ENCODE data around the gene MAGED1.

Gene MAGED1

GRCh38 chrX:51862920-51863319 lies 30.5 kb upstream of the MAGED1 start:
- H3K9me3 ChIP-seq (ENCODE audit: control insufficient read depth, insufficient read depth, low read length), result no peaks in the 10 kb centered on the region
- no peaks in the 10 kb centered on the region for H3K9me2 ChIP-seq (replicated peaks; ENCODE audit: control insufficient read depth, low read length)
- no peaks in the 10 kb centered on the region for H3K79me2 ChIP-seq (ENCODE audit: control insufficient read depth, low read length)
- H3K27me3 ChIP-seq (ENCODE audit: control insufficient read depth, low read length), result no peaks in the 10 kb centered on the region
- TF ChIP-seq EZH2phosphoT487 (IDR thresholded peaks at IDR 0.05; ENCODE audit: borderline replicate concordance, low read length), result no peak
- TF ChIP-seq CTCF (IDR thresholded peaks at IDR 0.05; ENCODE audit: low read depth, low read length, poor library complexity, severe bottlenecking), result no peak
- no peak overlapping the region for H3K27ac ChIP-seq (ENCODE audit: low read depth, low read length)
- no peak overlapping the region for H3K4me3 ChIP-seq (ENCODE audit: low read length)
- no peak overlapping the region for H3K4me2 ChIP-seq (ENCODE audit: low read length)
- H4K20me1 ChIP-seq (ENCODE audit: control insufficient read depth, insufficient read depth, low read depth, low read length), result no peaks in the 10 kb centered on the region
- no peaks in the 10 kb centered on the region for H3K4me1 ChIP-seq (ENCODE audit: control insufficient read depth, low read length)
- H3K36me3 ChIP-seq (ENCODE audit: control insufficient read depth, low read length), result no peaks in the 10 kb centered on the region
- H3F3A ChIP-seq (ENCODE audit: control insufficient read depth, insufficient read depth), result no peaks in the 10 kb centered on the region

GRCh38 chrX:51866210-51866609 lies 27.2 kb upstream of the MAGED1 start:
- TF ChIP-seq CTCF (IDR thresholded peaks at IDR 0.05; ENCODE audit: low read depth, low read length, poor library complexity, severe bottlenecking), result no peak
- no peak for TF ChIP-seq EZH2phosphoT487 (IDR thresholded peaks at IDR 0.05; ENCODE audit: borderline replicate concordance, low read length)
- H3F3A ChIP-seq (ENCODE audit: control insufficient read depth, insufficient read depth), result no peaks in the 10 kb centered on the region
- no peak overlapping the region for H3K4me2 ChIP-seq (ENCODE audit: low read length)
- H3K4me1 ChIP-seq (ENCODE audit: control insufficient read depth, low read length), result no peaks in the 10 kb centered on the region
- no peaks in the 10 kb centered on the region for H3K27me3 ChIP-seq (ENCODE audit: control insufficient read depth, low read length)
- no peak overlapping the region for H3K27ac ChIP-seq (ENCODE audit: low read depth, low read length)
- H3K79me2 ChIP-seq (ENCODE audit: control insufficient read depth, low read length), result no peaks in the 10 kb centered on the region
- H4K20me1 ChIP-seq (ENCODE audit: control insufficient read depth, insufficient read depth, low read depth, low read length), result no peaks in the 10 kb centered on the region
- no peaks in the 10 kb centered on the region for H3K9me3 ChIP-seq (ENCODE audit: control insufficient read depth, insufficient read depth, low read length)
- no peak overlapping the region for H3K4me3 ChIP-seq (ENCODE audit: low read length)
- H3K9me2 ChIP-seq (replicated peaks; ENCODE audit: control insufficient read depth, low read length), result no peaks in the 10 kb centered on the region
- no peaks in the 10 kb centered on the region for H3K36me3 ChIP-seq (ENCODE audit: control insufficient read depth, low read length)

GRCh38 chrX:51867626-51868025 lies 25.8 kb upstream of the MAGED1 start:
- H3K36me3 ChIP-seq (ENCODE audit: control insufficient read depth, low read length), result no peaks in the 10 kb centered on the region
- no peaks in the 10 kb centered on the region for H3K79me2 ChIP-seq (ENCODE audit: control insufficient read depth, low read length)
- no peaks in the 10 kb centered on the region for H3K4me1 ChIP-seq (ENCODE audit: control insufficient read depth, low read length)
- no peak overlapping the region for H3K27ac ChIP-seq (ENCODE audit: low read depth, low read length)
- no peaks in the 10 kb centered on the region for H3K27me3 ChIP-seq (ENCODE audit: control insufficient read depth, low read length)
- H3K4me3 ChIP-seq (ENCODE audit: low read length), result no peak overlapping the region
- no peaks in the 10 kb centered on the region for H3F3A ChIP-seq (ENCODE audit: control insufficient read depth, insufficient read depth)
- TF ChIP-seq EZH2phosphoT487 (IDR thresholded peaks at IDR 0.05; ENCODE audit: borderline replicate concordance, low read length), result no peak
- H3K9me3 ChIP-seq (ENCODE audit: control insufficient read depth, insufficient read depth, low read length), result no peaks in the 10 kb centered on the region
- no peaks in the 10 kb centered on the region for H3K9me2 ChIP-seq (replicated peaks; ENCODE audit: control insufficient read depth, low read length)
- no peaks in the 10 kb centered on the region for H4K20me1 ChIP-seq (ENCODE audit: control insufficient read depth, insufficient read depth, low read depth, low read length)
- H3K4me2 ChIP-seq (ENCODE audit: low read length), result no peak overlapping the region

- no peaks in the 10 kb centered on the region for H3K9me2 ChIP-seq (replicated peaks; ENCODE audit: control insufficient read depth, low read length)
- no peaks in the 10 kb centered on the region for H3K9me3 ChIP-seq (ENCODE audit: control insufficient read depth, insufficient read depth, low read length)
- no peaks in the 10 kb centered on the region for H4K20me1 ChIP-seq (ENCODE audit: control insufficient read depth, insufficient read depth, low read depth, low read length)
- H3K36me3 ChIP-seq (ENCODE audit: control insufficient read depth, low read length), result no peaks in the 10 kb centered on the region
- H3K27ac ChIP-seq (ENCODE audit: low read depth, low read length), result no peak overlapping the region
- no peaks in the 10 kb centered on the region for H3K27me3 ChIP-seq (ENCODE audit: control insufficient read depth, low read length)
- TF ChIP-seq EZH2phosphoT487 (IDR thresholded peaks at IDR 0.05; ENCODE audit: borderline replicate concordance, low read length) (no peak), CTCF (IDR thresholded peaks at IDR 0.05; ENCODE audit: low read depth, low read length, poor library complexity, severe bottlenecking) (no peak)
- no peaks in the 10 kb centered on the region for H3K4me1 ChIP-seq (ENCODE audit: control insufficient read depth, low read length)
- H3K4me3 ChIP-seq (ENCODE audit: low read length), result no peak overlapping the region
- H3F3A ChIP-seq (ENCODE audit: control insufficient read depth, insufficient read depth), result no peaks in the 10 kb centered on the region
- no peaks in the 10 kb centered on the region for H3K79me2 ChIP-seq (ENCODE audit: control insufficient read depth, low read length)
- no peak overlapping the region for H3K4me2 ChIP-seq (ENCODE audit: low read length)
These were observed 23.1 kb upstream of the MAGED1 start for GRCh38 chrX:51870354-51870753.
